NCI-H2196 (cell line): Measurements from ENCODE around the gene CALHM1.
"Not testable (repeated sequence)": the region's sequence is repeated elsewhere in the genome, so short reads cannot be mapped to it uniquely, and the experiment has no call there.

Experiments
- DNase-seq: peaks from one replicate; lab custom pipeline; 2025; ENCODE audit not compliant: unreplicated experiment; lab: John Stamatoyannopoulos, UW

The CALHM1 gene, protein sequence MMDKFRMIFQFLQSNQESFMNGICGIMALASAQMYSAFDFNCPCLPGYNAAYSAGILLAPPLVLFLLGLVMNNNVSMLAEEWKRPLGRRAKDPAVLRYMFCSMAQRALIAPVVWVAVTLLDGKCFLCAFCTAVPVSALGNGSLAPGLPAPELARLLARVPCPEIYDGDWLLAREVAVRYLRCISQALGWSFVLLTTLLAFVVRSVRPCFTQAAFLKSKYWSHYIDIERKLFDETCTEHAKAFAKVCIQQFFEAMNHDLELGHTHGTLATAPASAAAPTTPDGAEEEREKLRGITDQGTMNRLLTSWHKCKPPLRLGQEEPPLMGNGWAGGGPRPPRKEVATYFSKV

DNA sequence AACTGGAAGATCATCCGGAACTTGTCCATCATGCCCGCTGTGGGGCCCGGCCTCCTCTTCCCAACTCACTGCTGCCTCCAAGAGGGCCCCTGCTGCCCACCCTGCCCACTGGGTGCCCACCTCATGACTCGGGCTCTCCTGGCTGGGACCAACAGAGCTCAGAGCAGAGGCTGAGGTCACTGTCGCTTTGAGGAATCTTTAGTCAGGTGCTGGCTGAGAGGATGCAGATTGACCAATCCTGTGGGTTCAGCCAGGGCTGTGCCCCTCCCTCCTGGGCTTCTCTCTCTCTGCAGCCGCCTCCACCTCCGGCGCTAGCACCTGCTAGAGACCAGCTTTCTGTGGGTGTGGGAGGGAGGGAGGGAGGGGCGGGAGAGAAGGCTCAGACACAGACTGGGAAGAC is at the start of gene CALHM1:
Gene CALHM1, minus strand, starts transcription at position 181 of the 400 bp plus-strand sequence. Its CDS starts 149 bp downstream, at position 32.
- peak; percentile 72 for DNase-seq

DNA sequence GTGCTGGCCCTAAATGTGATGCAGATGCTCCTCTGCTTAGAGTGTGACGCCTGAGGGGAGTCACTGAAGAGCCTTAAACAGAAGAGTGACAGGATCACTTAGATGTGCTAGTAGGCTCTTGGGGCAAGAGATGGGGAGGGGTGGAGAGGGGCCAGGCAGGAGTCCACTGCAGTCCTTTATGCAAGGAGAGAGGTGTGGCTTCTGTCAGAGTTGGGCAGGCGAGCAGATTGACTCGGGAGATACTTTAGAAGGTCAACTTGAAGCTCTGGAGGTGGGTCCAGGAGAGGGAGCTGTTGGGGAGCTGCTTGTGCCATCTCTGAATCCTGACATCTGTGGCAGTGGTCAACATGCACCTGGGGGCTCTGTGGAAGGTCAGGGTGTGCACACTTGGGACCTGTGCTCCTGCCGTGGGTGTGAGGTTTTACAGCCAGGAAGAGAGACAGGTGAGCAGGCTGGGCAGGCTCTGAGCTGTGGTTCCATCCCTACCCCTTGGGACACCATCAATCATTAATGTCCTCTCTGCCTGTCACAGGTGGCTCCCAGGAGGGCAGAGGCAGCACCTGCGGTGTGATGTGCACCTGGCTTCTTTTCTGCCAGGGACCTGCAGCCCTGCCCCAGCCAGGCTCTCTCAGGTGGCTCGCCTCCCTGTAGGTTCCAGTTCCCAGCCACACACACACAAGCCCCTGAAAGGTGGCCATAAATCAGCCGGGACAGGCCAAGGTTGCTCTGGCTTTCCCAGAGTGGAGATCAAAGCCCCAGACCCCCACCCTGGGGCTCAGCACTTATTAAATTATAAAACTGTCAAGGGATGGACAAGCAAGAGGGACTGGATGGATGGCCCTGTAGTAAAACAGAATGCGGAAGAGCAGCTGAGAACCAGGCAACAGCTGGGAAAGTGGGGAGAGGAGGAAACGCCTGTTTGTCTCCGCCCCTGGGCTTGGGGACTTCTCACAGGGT is 48.8 kb upstream of the CALHM1 start:
- no peak for DNase-seq

DNA sequence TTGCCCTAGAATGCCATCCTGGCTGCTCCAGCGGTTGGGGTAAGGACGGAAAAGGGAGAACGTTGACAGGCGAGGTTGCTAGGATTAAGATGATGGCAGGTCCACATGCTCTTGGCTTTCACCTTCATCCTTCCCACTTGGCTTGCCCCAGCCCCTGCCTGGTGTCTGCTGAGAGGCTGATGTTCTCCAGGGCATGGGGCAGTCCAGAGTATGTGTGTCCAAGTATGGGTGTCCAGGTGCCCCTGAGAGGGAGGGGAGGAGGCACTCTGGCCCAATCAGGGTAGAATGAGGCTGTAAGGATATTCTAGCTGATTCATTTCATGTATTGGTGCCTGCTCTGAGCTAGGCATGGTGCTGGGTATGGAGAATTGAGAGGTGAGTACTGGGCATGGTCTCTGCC is 47.4 kb upstream of the CALHM1 start:
- no peak for DNase-seq

DNA sequence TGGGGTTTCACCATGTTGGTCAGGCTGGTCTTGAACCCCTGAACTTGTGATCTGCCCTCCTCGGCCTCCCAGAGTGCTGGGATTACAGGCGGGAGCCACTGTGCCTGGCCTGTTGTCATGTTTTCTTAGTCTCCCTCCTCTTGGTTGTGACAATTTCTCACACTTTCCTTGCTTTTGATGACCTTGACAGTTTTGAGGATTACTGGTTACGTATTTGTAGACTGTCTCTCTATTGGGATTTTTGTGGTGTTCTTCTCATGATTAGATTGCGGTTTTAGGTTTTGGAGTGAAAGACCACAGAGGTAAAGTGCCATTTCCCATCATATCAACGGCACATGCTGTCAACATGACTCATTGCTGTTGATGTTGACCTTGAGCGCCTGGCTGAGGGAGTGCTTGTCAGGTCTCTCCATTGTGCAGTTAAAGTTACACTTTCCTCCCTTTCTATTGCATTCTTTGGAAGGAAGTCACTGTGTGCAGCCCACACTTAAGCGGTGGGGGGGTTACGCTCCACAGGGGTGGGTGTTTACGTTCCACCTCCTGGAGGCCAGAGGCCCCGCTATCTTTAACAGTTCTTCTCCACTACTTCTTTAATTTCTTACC is 45.6 kb upstream of the CALHM1 start:
- no peak for DNase-seq

DNA sequence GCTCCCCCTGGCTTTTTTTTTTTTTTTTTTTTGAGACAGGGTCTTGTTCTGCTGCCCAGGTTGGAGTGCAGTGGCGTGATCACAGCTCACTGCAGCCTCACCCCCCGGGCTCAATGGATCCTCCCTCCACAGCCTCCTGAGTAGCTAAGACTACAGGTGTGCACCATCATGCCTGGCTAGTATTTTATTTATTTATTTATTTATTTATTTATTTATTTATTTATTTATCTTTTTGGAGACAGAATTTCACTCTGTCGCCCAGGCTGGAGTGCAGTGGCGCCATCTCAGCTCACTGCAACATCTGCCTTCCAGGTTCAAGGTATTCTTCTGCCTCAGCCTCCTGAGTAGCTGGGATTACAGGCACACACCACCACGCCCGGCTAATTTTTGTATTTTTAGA is 45.1 kb upstream of the CALHM1 start:
- not testable (repeated sequence) for DNase-seq

DNA sequence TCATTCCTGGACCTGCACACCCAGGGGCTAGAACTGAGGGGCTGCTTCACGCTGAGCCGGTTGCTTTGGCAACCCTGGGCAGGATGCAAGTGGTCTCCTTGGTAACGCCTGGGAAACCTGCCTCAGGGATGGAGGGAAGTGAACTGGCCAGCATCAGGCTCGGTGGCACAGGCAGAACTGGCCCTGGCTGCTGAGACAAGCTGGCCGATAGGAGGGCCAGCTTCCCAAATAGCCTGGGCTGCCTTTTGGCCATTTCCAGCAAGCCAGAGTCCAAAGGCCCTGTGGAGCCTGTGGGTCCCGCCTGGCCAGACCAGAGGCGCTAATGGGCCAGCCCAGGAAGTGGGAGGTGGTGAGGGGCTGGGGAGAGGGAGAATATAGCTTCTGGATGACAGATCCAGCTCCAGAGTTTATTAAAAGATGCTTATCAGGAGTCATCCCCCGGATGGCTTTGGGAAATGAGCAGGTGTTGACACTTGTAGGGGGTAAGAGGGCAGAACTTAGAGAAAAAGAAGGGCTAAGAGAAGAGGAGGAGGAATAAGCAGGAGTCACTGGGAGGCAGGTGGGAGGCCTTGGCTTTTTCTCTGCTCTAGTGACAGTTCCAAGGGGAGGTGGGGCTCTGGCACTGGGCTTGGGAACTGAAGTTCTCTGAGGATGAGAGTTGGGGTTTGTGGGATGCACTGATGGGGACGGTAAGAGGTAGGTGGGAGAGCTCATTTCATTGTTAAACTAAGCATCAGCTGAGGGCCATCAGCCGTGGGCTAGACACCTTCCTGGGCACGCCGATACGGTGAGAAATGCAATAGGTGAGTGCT is 44.4 kb upstream of the CALHM1 start:
- no peak for DNase-seq

DNA sequence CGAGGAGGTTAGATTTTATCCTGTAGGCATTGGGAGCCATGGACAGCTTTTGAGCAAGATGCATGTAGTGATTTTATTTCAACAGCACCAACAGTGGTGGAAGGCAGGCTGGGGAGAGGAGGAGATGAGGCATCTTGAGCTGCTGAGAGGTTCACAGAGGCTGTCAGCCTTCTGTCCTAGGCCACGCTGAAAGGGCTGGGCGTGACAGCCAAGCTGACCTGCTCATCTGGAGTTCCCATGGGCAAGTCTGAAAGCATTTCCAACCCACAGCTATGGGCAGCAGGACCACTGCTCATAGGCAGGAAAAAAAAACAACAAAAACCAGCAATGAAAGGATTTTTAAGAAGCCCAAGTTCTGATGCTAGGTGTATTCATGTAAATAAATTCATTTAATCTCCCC is 42.5 kb upstream of the CALHM1 start:
- DNase-seq, result no peak

DNA sequence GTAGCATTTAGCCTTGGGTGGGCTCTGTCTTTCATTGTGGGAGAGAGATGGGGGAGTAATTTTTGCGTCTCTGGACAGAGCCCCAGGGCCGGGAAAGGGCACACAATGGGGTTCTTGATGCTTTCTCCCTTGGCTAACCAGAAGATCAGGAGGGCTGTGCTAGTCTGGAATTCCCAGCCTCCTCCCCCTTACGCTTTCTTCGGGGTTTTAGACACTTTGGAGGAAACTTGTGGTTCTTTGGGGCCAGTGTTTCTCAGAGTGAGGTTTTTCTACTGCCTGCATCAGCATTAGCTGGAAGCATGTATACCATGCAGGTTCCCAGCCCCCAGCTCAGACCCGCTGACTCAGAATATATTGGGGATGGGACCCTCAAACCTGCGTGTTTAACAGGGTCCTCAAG is 41.8 kb upstream of the CALHM1 start:
- DNase-seq, result no peak

DNA sequence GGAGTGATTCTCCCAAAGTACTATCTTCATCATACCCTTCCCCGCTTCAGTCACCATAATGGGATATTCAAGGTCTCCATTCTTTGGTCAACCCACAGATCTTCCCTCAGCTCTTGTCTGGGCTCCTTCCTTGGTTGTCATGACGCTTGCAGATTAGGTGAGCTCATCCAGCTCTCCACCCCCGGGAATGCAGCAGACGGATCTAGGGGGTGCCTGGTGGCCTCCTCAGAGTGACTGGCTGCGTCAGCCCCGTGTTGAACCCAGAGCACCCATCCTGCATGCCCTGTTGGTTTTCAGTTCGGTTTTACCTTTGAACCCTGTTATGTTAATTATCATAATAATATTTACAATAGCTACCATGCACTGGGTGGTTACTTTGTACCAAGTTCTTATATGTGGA is 41.2 kb upstream of the CALHM1 start:
- no peak for DNase-seq

DNA sequence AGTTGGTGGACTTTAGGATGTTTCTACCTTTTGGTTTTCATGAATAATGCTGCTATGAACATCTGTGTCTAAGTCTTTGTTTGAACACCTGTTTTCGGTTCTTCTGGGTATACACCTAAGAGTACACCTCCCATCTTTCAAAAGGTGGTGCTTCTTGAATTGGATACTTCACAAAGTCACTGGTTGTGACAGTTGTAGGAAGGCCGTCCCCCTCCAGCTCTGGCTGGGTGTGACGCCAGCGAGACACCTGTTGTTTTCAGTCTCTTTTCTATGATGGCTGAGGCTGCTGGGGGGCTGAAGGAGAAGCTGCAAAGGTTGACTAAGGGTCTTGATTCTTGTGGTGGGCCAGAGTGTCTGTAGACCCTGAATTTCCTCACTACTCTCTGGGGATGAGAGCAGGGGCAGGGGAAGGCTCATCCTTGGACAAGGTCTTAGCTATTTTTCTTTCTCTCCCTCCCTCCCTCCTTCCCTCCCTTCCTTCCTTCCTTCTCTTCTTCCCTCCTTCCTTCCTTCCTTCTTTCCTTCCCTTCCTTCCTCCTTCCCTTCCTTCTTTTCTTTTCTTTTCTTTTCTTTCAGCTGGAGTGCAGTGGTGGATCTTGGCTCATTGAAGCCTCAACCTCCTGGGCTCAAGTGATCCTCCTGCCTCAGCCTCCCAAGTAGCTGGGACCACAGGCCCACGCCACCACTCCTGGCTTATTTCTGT is 40.4 kb upstream of the CALHM1 start:
- no peak for DNase-seq

DNA sequence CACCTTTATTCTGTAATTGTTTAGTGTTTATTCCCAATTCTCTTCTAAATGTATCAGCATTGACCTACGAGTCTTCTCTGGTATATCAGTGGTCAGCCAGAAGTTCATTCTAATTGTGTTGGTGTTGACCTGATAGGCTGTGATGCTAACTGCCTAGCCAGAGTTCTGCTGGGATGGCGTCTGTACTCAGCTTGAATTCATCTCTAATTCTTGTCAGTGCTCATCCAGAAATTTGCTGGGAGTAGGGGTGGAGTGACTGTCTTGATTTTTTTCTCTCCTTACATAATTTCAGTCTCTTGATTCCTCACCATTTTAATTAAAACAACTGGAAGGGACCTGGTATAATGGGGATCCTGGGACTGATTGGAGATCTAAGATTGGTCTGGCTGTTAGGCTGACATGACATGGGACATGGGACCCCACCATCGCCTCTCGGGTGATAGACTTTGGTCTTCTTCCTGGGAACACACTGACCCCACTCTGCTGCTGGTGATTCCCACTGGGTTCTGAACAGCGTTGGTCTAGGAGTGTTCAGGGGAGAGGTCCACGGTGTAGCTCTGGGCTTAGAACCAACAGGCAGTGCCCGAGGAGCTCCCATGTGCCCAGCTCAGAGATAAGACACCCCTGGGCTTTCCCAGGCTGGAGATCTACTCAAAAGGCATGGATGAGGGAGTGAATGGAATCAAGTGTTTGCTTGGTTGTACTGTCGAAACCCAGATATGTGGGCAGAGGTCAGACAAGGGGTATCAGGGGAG is 38.6 kb upstream of the CALHM1 start:
- DNase-seq, result no peak

DNA sequence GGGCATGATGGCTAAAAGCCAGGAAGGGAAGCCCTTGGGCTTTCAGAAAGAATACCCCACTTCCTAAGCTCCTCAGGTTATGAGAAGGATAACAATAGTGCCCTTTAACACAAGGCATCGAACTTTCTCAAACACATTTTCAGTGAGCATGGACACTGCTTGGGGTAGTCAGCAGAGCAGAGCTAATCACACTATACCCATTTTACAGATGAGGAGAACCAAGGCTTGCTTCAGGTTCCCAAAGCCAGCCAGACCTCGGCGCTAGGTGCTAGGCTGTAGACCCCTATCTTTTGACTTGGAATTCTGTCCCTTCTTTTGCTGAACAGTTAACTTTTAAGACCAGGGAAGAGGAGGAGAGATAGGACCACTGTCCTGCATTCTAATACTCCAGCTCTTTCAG is 36.6 kb upstream of the CALHM1 start:
- no peak for DNase-seq

DNA sequence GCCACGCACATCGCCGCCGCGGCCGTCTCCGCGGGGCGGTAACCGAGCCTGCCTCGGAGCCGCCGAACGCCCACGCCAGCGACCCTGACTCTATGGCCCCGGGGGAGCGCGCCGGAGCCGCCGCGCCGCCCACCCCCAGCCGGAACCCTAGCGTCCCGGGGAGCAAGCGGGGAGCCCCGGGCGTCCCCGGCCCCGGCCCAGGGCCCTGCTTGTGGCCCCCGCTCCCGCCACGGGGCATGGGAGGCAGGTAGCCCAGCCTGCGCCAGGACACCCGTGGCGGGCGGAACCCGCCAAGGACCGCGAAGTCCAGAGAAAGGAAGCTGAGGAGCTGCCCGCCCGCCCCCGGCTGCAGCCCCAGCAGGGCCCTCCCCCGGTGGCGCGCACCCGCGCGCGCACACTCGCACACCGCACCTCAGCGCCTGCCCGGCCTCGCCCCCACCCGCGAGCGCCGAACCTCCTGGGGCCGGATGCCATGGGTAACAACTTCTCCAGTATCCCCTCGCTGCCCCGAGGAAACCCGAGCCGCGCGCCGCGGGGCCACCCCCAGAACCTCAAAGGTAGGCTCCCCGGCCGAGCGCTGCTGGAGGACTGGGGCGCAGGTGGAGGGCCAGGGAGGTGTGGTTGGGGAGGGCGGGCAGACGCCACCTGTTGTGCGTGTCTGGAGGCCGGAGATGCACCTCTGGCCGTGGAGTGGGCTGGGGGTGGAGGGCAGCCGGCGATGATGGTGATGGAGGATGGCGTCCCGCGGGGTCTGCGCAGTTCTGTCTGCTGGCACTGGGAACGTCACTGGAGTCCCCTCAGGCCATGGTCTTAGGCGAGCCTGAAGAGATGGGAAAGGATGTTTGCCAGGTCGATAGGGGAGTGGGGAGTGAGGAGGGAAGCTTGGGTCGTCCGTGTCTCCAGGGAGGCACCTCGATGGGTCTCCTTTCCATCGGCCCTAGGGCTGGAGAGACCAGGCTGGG is 35.5 kb upstream of the CALHM1 start:
- peak; percentile 5 for DNase-seq

DNA sequence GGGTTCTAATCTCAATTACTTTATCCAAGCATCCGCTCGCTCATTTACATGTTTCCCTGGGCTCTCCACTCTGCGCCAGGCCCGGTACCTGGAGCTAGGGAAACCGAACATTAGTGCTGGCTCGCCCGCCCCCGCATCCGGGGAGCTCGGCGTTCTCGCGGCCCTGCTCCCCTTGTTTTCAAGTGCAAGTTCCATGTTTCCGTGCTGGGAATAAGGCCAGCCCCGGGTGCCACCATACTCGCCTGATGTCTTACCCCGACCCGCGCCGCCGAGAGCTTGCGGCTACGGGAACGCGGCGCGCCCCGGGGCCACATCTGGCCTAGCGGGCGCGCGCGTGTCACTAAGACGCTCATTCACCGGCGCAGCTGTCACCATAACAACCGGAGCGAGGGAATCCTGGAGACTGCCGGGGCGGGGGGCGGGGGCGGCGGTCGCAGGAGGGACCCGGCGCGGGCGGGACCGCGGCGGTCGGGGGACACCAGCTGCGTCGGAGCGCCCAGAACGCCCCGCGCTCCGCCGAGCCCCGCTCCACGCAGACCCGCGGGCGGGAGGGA is 34.7 kb upstream of the CALHM1 start, which contains the start of gene NEURL1:
Gene NEURL1, plus strand, starts transcription at position 344 of the 554 bp plus-strand sequence. CDS start 683 bp downstream, outside the sequence.
- DNase-seq, result peak; percentile 14

DNA sequence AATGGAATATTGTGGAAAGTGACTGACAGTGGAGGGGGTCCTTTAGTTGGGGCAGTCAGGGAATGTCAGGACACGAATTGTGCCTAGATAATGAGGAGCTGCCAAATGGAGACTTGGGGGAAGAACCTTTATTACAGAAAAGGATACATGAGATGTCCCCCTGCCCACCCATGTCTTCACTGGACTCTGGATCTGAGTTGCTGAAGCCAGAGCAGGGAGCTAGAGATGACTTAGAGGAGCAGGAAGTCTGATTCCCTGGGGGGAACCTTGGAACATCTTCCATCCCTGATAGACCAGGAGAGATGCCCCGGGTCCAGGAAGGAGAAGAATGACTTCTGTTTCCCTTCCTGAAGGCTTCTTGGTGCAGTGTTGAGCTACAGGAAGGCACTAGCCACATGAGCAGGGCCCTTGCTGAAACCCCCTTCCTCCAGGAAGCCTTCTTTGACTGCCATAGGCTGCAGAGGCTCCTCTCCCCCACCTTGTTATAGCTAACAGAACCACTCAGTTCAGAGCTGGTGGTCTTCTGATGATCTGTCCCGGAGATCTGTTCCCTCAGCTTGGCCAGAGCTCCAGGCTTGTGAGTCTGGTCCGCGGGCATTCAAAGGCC is 34.1 kb upstream of the CALHM1 start:
- no peak for DNase-seq

DNA sequence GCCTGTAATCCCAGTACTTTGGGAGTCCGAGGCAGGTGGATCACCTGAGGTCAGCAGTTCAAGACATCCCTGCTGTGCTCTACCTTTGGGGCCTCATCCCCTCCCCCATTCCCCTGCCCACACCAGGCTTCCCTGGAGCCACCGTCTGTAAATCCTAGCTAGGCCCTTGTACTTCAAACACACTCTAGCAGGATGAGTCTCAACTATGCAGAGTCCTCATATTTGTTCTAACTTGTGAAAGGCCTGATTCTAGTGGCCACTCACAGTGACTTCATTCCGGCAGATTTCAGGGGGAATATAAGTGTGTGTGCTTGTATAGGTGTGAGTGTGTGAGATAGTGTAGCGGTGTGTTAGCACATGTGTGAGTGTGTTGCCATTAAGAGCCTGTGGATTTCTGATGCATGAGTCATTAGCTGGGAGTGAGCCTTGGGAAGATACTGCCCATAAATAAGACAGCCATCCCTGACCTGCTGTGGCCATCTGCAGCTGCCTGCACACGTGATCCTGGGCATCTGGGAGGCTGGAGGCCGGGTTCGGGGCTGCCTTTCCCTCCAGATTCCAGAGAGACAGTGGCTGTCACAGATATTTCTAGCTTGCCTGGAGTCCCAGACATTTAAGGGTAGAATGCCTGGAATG is 33.1 kb upstream of the CALHM1 start:
- DNase-seq, result no peak

DNA sequence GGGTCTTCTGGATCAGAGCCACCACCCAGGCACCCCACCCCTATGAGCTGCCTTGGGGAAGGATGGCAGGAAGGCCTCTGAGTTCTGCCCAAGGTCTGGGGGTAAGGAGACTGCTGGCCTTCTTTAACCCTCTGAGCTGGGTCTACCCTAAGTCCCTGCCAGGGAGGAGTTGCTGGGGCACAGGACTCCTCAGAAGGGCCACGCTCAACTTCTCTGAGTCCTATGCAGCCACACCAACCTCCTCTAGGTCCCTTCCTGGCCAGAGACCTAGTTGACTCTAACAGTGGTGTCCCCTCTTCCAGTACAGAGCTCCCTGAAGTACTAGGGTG is 32.2 kb upstream of the CALHM1 start:
- no peak for DNase-seq
